HG03025 (cell line): Measurements from ENCODE around the gene ARMC9.
"Not testable (repeated sequence)": the region's sequence is repeated elsewhere in the genome, so short reads cannot be mapped to it uniquely, and the experiment has no call there.

Experiments
- ATAC-seq: cut with Tn5 transposase; IDR thresholded peaks from one replicate; pipeline ENCODE4 v1.9.1; 2021; ENCODE audit warnings: mild to moderate bottlenecking, moderate library complexity; ENCODE audit not compliant: unreplicated experiment, low FRiP score

The ARMC9 gene

GRCh38 chr2:231408304-231408703 is 209.9 kb downstream of the ARMC9 start:
- ATAC-seq = not testable (repeated sequence)

GRCh38 chr2:231409776-231410175 is 211.3 kb downstream of the ARMC9 start:
- ATAC-seq = no peak

- no peak for ATAC-seq
Observed at GRCh38 chr2:231410293-231411004, 212.0 kb downstream of the ARMC9 start.

GRCh38 chr2:231411237-231411636 is 212.8 kb downstream of the ARMC9 start:
- no peak for ATAC-seq

GRCh38 chr2:231411831-231412617 is 213.6 kb downstream of the ARMC9 start:
- ATAC-seq = peak; percentile 87

- no peak for ATAC-seq
Observed at GRCh38 chr2:231412618-231412963, 214.2 kb downstream of the ARMC9 start.

GRCh38 chr2:231413456-231413855 is 215.0 kb downstream of the ARMC9 start:
- no peak for ATAC-seq

- no peak for ATAC-seq
Observed at GRCh38 chr2:231413921-231414476, 215.6 kb downstream of the ARMC9 start.

GRCh38 chr2:231415029-231415428 is 216.6 kb downstream of the ARMC9 start:
- ATAC-seq = no peak

- no peak for ATAC-seq
Observed at GRCh38 chr2:231418820-231419640, 220.6 kb downstream of the ARMC9 start.

- ATAC-seq = no peak
Observed at GRCh38 chr2:231421051-231421580, 222.7 kb downstream of the ARMC9 start.

- ATAC-seq = no peak
Observed at GRCh38 chr2:231422056-231422455, 223.6 kb downstream of the ARMC9 start.

- ATAC-seq = no peak
Observed at GRCh38 chr2:231423176-231423575, 224.7 kb downstream of the ARMC9 start.
